Measurements from ENCODE around the gene SIRT1. TPM values are rescaled to one million over a fixed set of nuclear protein-coding genes. Genes with fewer than 3 reads are reported as not detected.

SIRT1 gene
- total and polyA plus RNA-seq, 2 of the 4 experiments (the other 2 are of a cell fraction): 9.5 to 12.9 TPM

DNA sequence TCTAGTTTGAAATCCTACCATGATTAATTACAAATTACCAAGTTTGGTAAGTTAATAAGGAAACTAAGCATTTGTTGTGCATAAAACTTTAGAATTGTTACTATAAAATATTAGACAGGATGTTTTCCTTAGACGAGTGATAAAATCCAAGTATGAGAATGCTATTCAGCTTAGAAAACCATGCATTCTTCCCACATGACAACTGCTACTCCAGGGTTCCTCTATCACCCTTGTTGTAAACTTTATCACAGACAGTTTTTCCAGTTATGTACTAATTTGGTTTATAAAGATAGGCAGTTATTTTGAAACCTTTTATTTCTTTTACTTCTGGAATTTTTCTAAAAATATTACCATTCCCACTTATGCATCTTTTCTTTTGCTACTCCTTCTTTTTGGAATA, 52.0 kb downstream of the SIRT1 start:
- Histone ChIP-seq H3K36me3 (ENCODE audit: control insufficient read depth, insufficient read depth, low read length) (peaks cover 26% of the 10 kb centered on the region), H3K9me1 (ENCODE audit: insufficient read depth, low read length) (no peaks in the 10 kb centered on the region), H3K27ac (ENCODE audit: insufficient read depth, low read length) (no peak overlapping the region), H2AK9ac (replicated peaks; ENCODE audit: low read depth, low read length, poor library complexity) (no peak overlapping the region), H2BK15ac (ENCODE audit: low read depth, low read length) (no peak overlapping the region), H3K23ac (ENCODE audit: low read depth, low read length) (no peak overlapping the region), H2AFZ (replicated peaks; ENCODE audit: low read length, poor library complexity) (no peak overlapping the region), H3K27me3 (ENCODE audit: control insufficient read depth, insufficient read depth, low read length) (no peaks in the 10 kb centered on the region), H3K9ac (ENCODE audit: low read depth, low read length) (no peak overlapping the region), H3K56ac (ENCODE audit: extremely low read depth, insufficient read depth, low read length) (no peak overlapping the region), H4K5ac (ENCODE audit: low read depth, low read length) (no peak overlapping the region), H3K4me1 (ENCODE audit: control insufficient read depth, insufficient read depth, low read length) (no peaks in the 10 kb centered on the region), H4K20me1 (ENCODE audit: insufficient read depth, low read length) (no peaks in the 10 kb centered on the region), H4K91ac (ENCODE audit: insufficient read depth, low read depth, low read length) (no peak overlapping the region), H3K9me3 (ENCODE audit: control insufficient read depth, insufficient read depth, low read length) (no peaks in the 10 kb centered on the region), H2AK5ac (ENCODE audit: low read depth, low read length) (no peak overlapping the region), H3K4ac (ENCODE audit: low read depth, low read length) (no peak overlapping the region), H2BK20ac (ENCODE audit: low read depth, low read length) (no peak overlapping the region), H3K4me2 (ENCODE audit: low read depth, low read length) (no peak overlapping the region), H4K8ac (ENCODE audit: low read depth in 2 of 2, low read length in 2 of 2) (no peak overlapping the region; a peak in 1 of 4 replicates), H3K4me3 (ENCODE audit: insufficient read depth, low read depth, low read length) (no peak overlapping the region), H2BK120ac (ENCODE audit: low read depth, low read length) (no peak overlapping the region), H3K79me1 (ENCODE audit: low read depth in 1 of 2, low read length in 2 of 2) (peaks cover 3 to 7% of the 10 kb centered on the region in 2 experiments; a peak in 1 of 4 replicates), H3K14ac (replicated peaks; ENCODE audit: low read depth, low read length) (no peak overlapping the region), H3K18ac (ENCODE audit: low read depth, low read length) (no peak overlapping the region), H2BK5ac (ENCODE audit: low read depth, low read length, poor library complexity, severe bottlenecking) (peak overlapping the region; percentile 73)
- TF ChIP-seq, protein P1, sequence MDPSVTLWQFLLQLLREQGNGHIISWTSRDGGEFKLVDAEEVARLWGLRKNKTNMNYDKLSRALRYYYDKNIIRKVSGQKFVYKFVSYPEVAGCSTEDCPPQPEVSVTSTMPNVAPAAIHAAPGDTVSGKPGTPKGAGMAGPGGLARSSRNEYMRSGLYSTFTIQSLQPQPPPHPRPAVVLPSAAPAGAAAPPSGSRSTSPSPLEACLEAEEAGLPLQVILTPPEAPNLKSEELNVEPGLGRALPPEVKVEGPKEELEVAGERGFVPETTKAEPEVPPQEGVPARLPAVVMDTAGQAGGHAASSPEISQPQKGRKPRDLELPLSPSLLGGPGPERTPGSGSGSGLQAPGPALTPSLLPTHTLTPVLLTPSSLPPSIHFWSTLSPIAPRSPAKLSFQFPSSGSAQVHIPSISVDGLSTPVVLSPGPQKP (IDR thresholded peaks at IDR 0.05; ENCODE audit: borderline replicate concordance, low read depth, low read length): no peak
- TF ChIP-seq RCOR1 (IDR thresholded peaks at IDR 0.05; ENCODE audit: insufficient replicate concordance, low read length) (no peak), MAFK (IDR thresholded peaks at IDR 0.05; ENCODE audit: low read depth, low read length) (no peak), RAD21 (IDR thresholded peaks at IDR 0.05; ENCODE audit: low read length) (no peak)
- dilution Hi-C loops (cut with HindIII; ENCODE audit: low sequenced_read_pairs, unreplicated experiment): no loop called here
- BruUV-seq (replicated peaks): no TSS peak
- ChIA-PET CTCF (no interaction called here), POLR2A (ENCODE audit: unreplicated experiment) (no interaction called here)
- ATAC-seq (ENCODE audit: low read depth): peak; percentile 77
- in situ Hi-C loops (cut with MboI; ENCODE audit: low sequenced_read_pairs): no loop called here
- DNase-seq: peak; percentile 62
- WGBS, 2 experiments (ENCODE audit: extremely low coverage in 2 of 2, insufficient read length in 1 of 2): no CpG with 5 or more reads among the region's 1 CpG
- intact Hi-C loops (cut with micrococcal nuclease): no loop called here
